ENCODE measurements around the gene AAGAB. TPM values are rescaled to one million over a fixed set of nuclear protein-coding genes. Genes with fewer than 3 reads are reported as not detected.

AAGAB gene
- total RNA-seq, 4 donors from 2014 or later: 39.7 to 343 (median 54.1) TPM

GRCh38 chr15:67167091-67167490, 87.4 kb downstream of the AAGAB start:
- intact Hi-C loops (cut with DNase I; ENCODE audit: low total_unique reads): loop anchor here (1.0 kb wide), 1 partner anchor 10 kb away; no protein-coding TSS in a partner anchor
- Histone ChIP-seq H3K4me1 (peaks cover 0 to 20% (median 5%) of the 10 kb centered on the region in 4 donors), H3K27me3 (no peaks in the 10 kb centered on the region), H3K4me3 (no peak overlapping the region), H3K9me3 (no peaks in the 10 kb centered on the region), H3K36me3 (peaks cover 0 to 8% (median 0%) of the 10 kb centered on the region in 4 donors), H3K27ac (peak overlapping the region in 2 of 4 donors; percentile 41 to 63)
- in situ Hi-C loops (cut with MboI; ENCODE audit: low pct_ligation_motif_present in 1 of 4, low pct_unique_long_range_greater_than_20kb in 1 of 4, low sequenced_read_pairs in 3 of 4): no loop called here
- 75% methylated on average over 4 of the region's 4 CpGs; no CpG with 5 or more reads in 1 of the 2 donors for WGBS, 2 donors (ENCODE audit: low coverage in 1 of 2)
- DNase-seq: no peak
- TF ChIP-seq POLR2AphosphoS5 (IDR thresholded peaks at IDR 0.05): no peak
- no peak for TF ChIP-seq POLR2A (IDR thresholded peaks at IDR 0.05)
- TF ChIP-seq CTCF (IDR thresholded peaks at IDR 0.05): no peak
- TF ChIP-seq EP300 (IDR thresholded peaks at IDR 0.05; ENCODE audit: low read depth): no peak

GRCh38 chr15:67166280-67167009, 88.0 kb downstream of the AAGAB start:
- H3K4me3 ChIP-seq: no peak overlapping the region
- in situ Hi-C loops (cut with MboI; ENCODE audit: low pct_ligation_motif_present in 1 of 4, low pct_unique_long_range_greater_than_20kb in 1 of 4, low sequenced_read_pairs in 3 of 4): no loop called here
- WGBS, 2 donors (ENCODE audit: low coverage in 1 of 2): 84 to 100% methylated on average over 1 to 13 of the region's 13 CpGs
- H3K27ac ChIP-seq: no peak overlapping the region
- intact Hi-C loops (cut with DNase I; ENCODE audit: low total_unique reads): loop anchor here (1.0 kb wide), 1 partner anchor 11 kb away; no protein-coding TSS in a partner anchor
- H3K27me3 ChIP-seq: no peaks in the 10 kb centered on the region
- TF ChIP-seq EP300 (IDR thresholded peaks at IDR 0.05; ENCODE audit: low read depth) (no peak), POLR2A (IDR thresholded peaks at IDR 0.05) (no peak), CTCF (IDR thresholded peaks at IDR 0.05) (no peak), POLR2AphosphoS5 (IDR thresholded peaks at IDR 0.05) (no peak)
- H3K9me3 ChIP-seq: no peaks in the 10 kb centered on the region
- peaks cover 0 to 27% (median 11%) of the 10 kb centered on the region in 4 donors for H3K4me1 ChIP-seq
- no peak for DNase-seq
- peaks cover 0 to 8% (median 0%) of the 10 kb centered on the region in 4 donors for H3K36me3 ChIP-seq

GRCh38 chr15:67165254-67166253, 88.9 kb downstream of the AAGAB start:
- in situ Hi-C loops (cut with MboI; ENCODE audit: low pct_ligation_motif_present in 1 of 4, low pct_unique_long_range_greater_than_20kb in 1 of 4, low sequenced_read_pairs in 3 of 4): no loop called here
- TF ChIP-seq POLR2AphosphoS5 (IDR thresholded peaks at IDR 0.05) (no peak), CTCF (IDR thresholded peaks at IDR 0.05) (no peak), EP300 (IDR thresholded peaks at IDR 0.05; ENCODE audit: low read depth) (no peak), POLR2A (IDR thresholded peaks at IDR 0.05) (no peak)
- no peak overlapping the region for H3K4me3 ChIP-seq
- H3K36me3 ChIP-seq: peaks cover 0 to 8% (median 0%) of the 10 kb centered on the region in 4 donors
- no peaks in the 10 kb centered on the region for H3K9me3 ChIP-seq
- 91 to 92% methylated on average over 7 to 34 of the region's 34 CpGs for WGBS, 2 donors (ENCODE audit: low coverage in 1 of 2)
- H3K27me3 ChIP-seq: no peaks in the 10 kb centered on the region
- DNase-seq: no peak
- intact Hi-C loops (cut with DNase I; ENCODE audit: low total_unique reads): no loop called here
- H3K4me1 ChIP-seq: peaks cover 0 to 31% (median 15%) of the 10 kb centered on the region in 4 donors
- H3K27ac ChIP-seq: peak overlapping the region in 1 of 4 donors; percentile 41

DNA sequence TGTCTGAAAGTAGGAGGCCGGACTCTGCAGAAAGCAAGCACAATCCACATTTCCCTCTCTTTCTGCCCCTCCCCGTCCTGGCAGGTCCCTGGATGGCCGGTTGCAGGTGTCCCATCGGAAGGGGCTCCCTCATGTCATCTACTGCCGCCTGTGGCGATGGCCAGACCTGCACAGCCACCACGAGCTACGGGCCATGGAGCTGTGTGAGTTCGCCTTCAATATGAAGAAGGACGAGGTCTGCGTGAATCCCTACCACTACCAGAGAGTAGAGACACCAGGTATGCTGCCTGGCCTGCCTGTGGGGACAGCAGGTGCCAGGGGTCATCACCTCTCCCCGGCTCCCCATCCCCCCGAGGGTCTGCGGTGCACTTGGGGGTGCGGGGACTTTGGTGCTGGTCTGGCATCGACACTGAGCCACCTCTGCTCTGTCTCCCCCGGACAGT, 89.6 kb downstream of the AAGAB start:
- no peaks in the 10 kb centered on the region for H3K9me3 ChIP-seq
- H3K27me3 ChIP-seq: no peaks in the 10 kb centered on the region
- peaks cover 0 to 1% (median 0%) of the 10 kb centered on the region in 4 donors for H3K36me3 ChIP-seq
- in situ Hi-C loops (cut with MboI; ENCODE audit: low pct_ligation_motif_present in 1 of 4, low pct_unique_long_range_greater_than_20kb in 1 of 4, low sequenced_read_pairs in 3 of 4) (no loop called here), intact Hi-C loops (cut with DNase I; ENCODE audit: low total_unique reads) (no loop called here)
- TF ChIP-seq POLR2A (IDR thresholded peaks at IDR 0.05): no peak
- TF ChIP-seq EP300 (IDR thresholded peaks at IDR 0.05; ENCODE audit: low read depth): no peak
- TF ChIP-seq POLR2AphosphoS5 (IDR thresholded peaks at IDR 0.05): no peak
- no peak for TF ChIP-seq CTCF (IDR thresholded peaks at IDR 0.05)
- peak overlapping the region in 1 of 4 donors; percentile 1 for H3K27ac ChIP-seq
- no peak overlapping the region for H3K4me3 ChIP-seq
- no peak for DNase-seq
- peaks cover 0 to 31% (median 15%) of the 10 kb centered on the region in 4 donors for H3K4me1 ChIP-seq
- 79% methylated on average over 15 of the region's 17 CpGs; no CpG with 5 or more reads in 1 of the 2 donors for WGBS, 2 donors (ENCODE audit: low coverage in 1 of 2)
